HL-60/S4 treated with retinoic acid at 250 ng/mL for 4 days and 3 days (cell line): ENCODE data around the gene AKNAD1.

Experiments used
- in situ Hi-C: fragments of 300-500 bp; cut with MboI; formaldehyde crosslinking; loops from 2 replicates; pipeline ENCODE4 v1.7.0; 2022; ENCODE audit warnings: low sequenced_read_pairs

The AKNAD1 gene

GRCh38 chr1:108865316-108865910 is 8.5 kb upstream of the AKNAD1 start:
- in situ Hi-C loops: no loop called here

DNA sequence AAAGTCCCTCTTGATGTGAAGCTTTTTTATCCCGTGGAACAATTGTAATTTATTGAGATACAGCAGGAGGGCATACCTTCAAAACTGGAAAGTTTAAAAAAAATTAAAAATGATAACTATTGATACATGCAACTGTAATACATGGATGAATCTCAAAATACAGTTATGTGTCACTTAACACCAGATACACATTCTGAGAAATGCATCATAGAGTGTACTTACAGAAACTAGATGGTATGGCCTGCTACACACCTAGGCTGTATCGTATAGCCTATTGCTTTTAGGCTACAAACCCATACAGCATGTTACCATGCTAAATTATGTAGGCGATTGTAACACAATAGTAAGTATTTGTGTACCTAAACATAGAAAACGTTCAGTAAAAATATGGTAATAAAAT is 7.1 kb upstream of the AKNAD1 start:
- in situ Hi-C loops: no loop called here

DNA sequence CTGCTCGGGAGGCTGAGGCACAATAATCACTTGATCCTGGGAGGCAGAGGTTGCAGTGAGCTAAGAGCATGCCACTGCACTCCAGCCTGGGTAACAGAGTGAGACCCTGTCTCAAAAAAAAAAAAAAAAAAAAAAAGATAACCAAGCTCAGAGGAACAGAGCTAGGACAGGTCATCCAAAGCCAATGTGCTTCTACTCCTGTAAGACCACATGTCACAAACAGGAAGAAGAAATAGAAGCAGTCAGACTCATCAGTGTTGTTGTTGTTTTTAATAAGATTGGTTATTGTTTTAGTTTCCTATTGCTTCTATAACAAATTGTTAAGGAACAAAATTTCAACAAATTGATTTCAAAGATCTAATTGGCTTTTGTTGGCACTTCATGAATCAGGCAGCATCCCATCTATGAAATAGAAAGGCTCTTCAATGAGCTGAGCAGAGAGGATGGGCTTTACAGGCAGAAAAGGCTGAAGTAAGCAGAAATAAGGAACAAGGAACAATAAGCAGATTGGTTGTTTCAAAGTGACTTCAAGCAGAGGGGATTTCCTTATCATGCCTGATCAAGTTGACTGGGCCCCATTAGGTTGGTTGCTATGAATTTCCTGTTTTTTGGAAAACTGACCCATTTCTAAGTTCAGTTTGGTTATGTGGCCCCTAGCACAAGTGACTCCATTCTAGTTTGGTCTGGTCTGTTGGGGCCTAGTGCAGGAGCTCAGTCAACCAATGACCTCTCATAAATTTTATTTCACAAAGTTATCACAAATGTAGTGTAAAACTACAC is 6.0 kb upstream of the AKNAD1 start:
- in situ Hi-C loops: no loop called here

DNA sequence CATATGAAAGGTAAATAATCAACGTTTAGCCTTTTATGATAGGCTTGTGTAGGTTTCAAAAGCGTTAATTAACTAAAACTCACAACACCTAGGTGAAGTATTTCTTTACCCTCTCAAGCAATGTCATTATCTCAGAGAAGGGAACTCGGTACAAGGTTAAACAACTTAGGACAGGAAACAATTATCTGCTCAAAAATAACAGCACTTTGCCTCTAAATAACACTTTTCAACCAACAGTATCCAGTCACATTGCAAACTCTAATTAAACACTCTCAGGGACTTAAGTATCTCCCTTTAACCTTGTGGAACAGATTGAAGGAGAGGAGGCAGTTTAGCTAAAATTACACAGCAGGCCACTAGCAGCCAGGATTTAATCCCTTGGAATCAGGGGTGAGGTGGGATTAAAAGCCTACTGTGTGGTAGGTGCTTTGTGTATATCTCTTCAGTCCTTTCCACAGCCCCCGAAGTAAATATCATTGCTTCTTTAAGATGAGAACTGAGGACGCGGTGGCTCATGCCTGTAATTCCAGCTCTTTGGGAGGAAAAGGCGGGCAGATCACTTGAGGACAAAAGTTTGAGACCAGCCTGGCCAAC is 5.2 kb upstream of the AKNAD1 start:
- in situ Hi-C loops: no loop called here

GRCh38 chr1:108861566-108861965 is 4.7 kb upstream of the AKNAD1 start:
- in situ Hi-C loops: no loop called here

DNA sequence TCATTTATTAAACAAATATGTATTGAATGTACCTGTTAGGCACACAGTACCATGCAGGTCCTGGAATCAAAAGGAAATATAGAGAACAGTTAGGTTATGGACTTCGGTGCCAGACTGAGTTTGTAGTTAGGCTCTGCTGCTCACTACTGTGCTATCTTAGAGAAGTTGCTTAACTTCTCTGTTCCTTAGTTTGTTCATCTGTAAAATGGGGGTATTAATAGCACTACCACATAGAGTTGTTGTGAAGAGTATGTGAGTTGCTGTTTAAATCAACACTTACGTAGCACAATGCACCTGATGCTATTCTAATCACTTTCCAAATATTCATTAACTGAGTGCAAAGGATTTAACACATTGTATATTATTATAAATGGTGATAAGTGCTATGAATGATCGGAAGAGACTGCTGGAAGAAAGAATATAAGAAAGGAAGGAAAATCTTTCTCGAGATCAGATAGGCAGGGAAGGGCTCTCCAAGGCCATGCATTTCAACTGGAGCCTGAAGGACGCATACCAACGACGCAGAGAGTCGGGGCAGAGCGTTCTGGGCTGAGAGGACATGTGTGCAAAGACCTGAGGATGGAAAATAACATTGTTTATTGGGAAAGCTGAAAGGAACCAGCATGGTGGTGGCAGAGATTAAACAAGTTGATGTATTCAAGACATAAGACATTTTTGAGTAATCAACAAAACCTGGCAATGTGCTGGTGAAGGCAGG is 3.5 kb upstream of the AKNAD1 start:
- in situ Hi-C loops: no loop called here

DNA sequence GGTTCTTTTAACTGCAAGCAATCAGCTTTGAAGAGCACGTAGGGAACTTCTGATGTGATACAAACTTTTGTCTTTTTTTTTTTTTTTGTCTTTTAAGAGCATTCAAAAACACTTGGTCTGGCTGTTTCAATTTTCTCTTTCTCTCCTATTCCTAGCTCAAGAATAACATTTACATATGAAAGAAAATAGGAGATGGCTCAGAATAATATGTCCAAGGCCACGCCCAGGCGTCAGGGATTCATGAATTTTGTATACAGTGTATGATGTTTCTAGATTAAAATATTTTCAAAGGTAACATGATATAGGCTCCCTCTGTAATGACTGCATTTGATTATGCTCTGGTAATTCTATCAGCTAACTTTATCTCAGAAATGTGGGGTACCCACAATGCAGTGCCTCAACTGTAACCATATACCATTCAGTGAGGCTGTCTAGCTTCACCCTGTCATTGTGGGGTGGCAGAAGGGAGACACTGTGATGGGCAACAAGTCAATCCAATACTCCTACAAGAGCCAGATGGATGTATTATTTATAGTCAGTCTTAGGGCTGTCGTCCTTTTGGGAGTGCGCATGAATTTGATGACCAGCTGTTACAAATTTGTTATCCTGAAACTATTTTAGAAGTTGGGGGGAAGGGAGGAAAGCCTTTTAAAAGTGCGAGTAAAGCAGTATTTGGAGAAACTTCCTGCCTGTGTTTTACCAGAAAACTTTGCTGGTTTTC is 1.5 kb upstream of the AKNAD1 start:
- in situ Hi-C loops: no loop called here

DNA sequence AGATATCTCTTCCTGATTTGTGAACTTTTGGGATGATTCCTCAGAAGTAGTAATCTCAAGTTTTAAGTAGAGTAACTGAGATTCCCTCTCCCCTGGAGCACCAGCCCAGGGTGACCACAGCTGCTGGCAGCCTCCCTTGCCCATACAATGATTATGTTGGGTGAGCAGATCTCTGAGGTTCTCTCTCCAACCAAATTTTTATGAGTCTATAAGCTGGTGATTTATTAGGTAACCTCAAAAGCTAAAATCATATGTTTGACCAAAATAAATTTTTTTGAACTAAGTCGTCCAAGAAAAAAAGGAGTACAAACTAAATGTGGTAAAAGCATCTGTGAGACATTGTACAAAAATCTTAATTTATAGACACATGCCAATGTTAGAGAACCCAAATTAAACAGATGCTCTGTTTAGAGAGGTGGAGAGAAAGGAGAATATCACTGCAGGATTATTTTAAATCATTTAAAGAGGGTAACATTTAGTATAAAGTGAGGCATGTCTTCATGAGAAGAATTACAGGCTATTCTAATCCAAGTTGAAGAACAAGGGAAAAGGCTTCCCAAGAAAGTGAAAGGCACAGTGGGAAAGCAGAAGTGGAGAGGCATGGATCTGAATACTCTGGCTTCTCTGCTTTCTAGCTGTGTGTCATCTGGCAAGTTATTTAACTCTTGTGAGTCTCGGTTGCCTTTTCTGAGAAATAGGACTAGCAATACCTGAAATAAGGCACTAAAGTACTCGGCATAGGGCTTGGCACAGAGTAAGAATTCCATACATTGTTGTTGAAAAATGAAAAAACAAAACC is 2.5 kb downstream of the AKNAD1 start:
- in situ Hi-C loops: no loop called here

DNA sequence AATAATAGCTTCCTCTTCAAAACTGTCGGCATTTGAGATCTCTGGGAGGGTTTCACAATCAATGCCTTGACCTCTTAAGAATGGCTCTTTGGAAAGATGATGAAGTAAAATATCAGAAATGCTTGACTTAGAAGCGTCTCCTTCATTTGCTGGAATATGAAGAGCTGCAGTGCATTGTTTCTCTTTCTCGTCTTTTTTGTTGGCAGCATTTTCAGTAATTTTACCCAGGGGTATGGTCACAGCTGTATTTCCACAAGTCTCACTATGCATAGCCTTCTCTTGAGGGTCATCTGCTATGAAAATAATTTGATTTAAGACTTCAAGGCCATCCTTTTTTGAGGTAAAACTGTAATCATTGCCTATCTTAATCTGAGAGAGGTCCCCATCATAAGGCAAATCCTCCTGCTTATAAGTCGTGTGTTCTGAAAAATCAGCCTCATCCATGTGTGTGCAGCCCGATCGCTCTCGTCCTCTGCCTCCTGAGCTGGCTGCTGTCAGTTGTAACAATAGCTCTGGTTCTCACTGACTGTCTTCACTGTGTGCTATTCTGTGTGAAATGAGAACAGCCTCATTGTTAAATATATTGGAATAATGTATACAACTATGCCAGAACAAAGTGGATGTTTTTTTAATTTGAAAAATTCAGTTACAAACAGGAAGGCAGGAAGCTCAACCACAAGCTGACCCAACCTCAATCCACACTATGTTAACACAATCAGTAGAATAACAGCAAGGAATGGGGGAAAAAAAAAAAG is 4.5 kb downstream of the AKNAD1 start:
- in situ Hi-C loops: no loop called here

- in situ Hi-C loops: no loop called here
Measured at GRCh38 chr1:108851567-108851966, 5.3 kb downstream of the AKNAD1 start.

DNA sequence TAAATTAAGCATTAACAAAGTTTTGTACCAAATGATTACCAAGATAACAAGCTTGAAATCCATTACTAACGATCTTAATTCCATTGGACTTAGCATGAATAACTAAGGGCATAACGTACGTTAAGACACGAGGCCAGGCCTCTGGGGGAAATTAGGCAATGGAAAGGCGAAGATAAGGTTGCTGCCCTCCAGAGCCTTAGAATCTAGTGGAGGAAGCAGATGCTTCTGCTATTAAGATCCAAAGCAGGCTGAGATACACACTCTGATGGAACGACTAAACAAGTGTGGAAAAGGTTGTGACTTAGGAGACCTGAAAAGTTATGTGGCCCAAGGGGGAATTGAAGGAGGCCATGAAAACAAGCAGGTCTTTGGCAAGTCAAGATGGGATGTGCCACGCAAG is 6.0 kb downstream of the AKNAD1 start:
- in situ Hi-C loops: no loop called here

DNA sequence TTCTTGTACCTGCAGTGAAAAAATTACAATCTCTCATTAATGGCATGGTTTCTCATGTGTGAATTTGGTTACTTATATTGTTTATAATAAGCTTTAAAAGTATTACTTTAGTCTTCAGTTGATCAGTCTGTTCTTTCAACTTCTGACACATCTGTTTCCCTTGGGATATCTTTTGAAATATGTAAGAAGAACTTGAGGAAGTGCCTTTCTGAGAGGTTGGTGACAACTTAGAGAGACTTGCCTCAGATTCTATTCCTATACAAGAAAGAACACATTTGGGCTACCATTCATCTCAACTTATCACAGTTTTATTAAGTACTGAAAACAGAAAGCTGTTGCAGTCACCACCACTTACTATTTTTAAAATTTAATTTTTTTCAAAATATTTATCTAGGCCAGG is 8.1 kb downstream of the AKNAD1 start:
- in situ Hi-C loops: no loop called here

DNA sequence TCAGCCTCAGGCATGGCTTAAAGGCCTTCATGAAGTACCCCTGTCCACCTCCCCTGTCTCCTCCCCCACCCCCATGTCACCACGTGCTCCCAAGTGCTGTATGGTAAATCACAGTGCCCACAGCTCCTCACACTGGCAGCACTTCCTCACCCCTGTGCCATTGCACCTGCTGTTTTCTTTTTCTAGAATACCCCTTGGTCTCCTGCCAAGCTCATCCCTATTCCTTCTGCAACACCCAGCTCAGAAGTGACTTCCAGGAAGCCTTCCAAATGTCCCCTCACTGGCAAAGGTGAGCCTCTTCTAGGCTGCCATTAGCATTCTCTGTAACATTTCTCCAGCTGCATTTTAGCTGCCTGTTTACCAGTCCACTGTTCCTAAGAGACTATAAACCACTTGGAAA is 9.4 kb downstream of the AKNAD1 start:
- in situ Hi-C loops: no loop called here

DNA sequence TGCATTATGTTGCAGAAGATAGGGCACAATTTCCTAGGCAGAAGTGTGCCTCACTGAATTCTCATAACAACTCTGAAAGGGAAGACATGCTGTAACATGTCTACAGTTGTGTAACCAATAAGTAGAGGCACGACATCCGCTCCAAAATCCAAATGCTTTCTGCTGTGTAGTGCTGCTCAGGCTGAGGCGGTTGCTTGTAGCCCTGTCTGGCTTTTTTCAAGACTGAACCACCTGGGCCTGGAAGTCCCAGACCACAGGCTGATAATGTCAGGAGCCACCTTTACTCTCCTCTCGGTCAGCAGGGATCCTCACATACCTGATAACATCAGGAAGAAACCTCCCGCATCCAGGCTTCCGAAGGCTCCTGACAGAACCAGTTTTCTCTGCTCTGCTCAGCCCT is 10.9 kb downstream of the AKNAD1 start:
- in situ Hi-C loops: no loop called here

DNA sequence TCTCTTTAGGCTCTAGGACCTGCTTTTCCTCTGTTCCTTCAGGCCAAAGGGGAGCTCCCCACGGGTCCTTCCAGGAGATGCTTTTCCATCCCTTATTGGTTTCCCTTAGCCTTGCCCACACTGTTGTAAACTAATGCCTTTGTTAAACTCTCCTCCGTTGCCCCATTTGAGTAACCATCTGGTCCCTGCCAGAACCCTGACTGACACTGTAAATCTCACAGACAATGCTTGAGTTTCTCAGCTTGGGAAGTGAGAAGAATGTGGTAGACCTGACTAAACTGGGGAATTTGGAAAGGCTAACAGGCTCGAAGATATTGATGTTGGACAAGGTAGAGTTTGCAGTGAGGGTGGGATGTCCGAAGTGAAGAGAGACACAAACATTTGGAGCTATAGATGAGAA is 11.4 kb downstream of the AKNAD1 start:
- in situ Hi-C loops: no loop called here

GRCh38 chr1:108843390-108844137 is 13.3 kb downstream of the AKNAD1 start:
- in situ Hi-C loops: no loop called here

DNA sequence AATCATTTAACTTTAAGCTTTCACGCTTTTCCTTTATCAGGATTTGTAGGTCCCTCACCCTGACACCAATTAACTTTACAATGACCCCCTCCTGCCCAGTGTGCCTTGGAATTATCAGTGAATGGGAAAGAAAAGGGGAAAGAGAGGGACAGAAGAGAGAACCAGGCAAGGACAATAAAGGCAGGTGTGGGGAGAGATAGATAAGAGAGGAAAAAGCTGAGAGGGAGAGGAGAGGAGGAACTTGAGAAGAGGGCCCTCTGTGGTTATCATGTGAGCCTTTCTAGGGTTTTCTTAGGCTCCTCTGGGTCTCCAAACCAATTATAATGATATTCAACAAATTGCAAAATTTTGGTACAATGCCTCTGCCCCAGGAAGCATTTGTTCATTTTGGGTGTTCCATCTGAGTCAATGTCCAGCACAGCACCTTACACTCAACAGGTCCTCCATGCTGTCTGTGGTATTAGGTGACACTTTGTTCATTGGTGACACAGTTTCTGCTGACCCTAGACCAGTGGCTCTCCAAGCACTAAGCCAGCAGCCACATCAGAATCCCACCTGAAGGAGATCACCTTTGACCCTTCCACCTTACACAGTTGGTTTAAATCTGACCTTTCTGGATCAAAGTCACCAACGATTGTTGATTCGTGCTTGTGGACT is 14.2 kb downstream of the AKNAD1 start:
- in situ Hi-C loops: no loop called here

- in situ Hi-C loops: no loop called here
Measured at GRCh38 chr1:108841703-108842102, 15.2 kb downstream of the AKNAD1 start.
